ENCODE measurements around the gene ENPP1.

- TF ChIP-seq POLR2A (IDR thresholded peaks at IDR 0.05; ENCODE audit: low read depth, low read length) (no peak), TAF1 (IDR thresholded peaks at IDR 0.05; ENCODE audit: low read depth, low read length) (no peak), SPI1 (IDR thresholded peaks at IDR 0.05; ENCODE audit: low read depth, low read length) (no peak)
These were observed 11.8 kb downstream of the ENPP1 start for GRCh38 chr6:131819572-131820124.
